ENCODE data around the gene AUTS2.

Gene AUTS2

DNA sequence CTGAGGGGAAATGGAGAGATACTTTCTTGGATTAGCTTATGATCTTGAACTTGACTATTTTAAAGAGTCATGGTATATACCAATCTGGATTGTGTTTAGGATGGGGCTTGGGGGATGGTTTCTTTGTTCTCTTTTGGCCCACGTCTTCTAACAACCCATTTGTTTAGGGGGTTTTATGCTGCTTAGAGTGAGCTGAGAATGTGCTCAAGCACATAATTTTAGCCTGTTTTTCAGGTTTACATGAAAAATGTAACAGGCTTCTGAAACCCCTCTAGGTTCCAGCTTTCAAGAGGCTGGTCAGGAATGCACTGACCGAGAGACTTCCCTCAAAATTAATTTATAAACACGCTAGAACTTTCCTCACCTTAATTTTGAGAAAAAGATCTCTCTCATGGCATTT, 94.3 kb downstream of the AUTS2 start:
- DNase-seq: no peak

DNA sequence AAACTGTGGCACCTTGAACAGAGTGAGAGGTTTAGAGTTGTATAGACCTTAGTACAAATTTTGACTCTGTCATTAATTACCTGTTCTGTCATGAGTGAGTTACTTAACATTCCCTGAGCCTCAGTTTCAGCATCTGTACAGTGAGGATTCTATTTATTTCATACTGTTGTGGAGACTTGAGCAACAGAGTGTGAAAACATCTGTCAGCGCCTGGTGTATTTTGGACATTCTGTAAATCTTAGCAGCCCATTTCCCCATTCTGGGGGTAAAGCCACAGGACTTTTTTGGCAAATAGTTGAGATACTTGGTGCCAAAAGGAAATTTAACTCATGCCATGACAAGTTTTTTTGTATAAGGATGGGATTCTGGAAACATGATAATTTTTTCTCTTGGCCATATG, 94.8 kb downstream of the AUTS2 start:
- no peak for DNase-seq

DNA sequence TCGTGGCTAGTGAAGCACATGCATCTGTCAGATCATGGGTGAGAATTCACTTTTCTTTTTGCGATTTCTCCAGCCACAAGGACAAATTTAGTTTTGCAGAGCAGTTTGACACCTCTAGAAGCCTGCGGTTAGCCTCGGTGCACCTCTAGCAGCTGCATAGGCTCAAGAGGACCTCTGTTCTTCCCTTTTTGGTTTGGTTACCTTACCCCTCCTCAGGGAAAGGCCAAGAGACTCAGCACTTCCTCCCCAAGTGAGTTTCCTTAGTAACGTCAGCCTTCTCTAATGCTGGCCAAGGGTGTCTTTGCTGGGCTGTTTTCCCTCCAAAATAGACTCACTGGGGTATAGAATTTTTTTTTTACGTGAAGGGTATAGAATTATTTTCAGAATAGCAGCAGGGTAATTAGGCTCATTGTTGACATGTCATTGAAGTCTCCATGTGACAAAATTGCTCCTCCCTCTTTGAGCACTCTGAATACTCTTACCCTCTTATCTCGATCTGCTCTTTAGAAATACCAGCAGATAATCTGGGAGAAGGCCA, 97.8 kb downstream of the AUTS2 start:
- no peak for DNase-seq

DNA sequence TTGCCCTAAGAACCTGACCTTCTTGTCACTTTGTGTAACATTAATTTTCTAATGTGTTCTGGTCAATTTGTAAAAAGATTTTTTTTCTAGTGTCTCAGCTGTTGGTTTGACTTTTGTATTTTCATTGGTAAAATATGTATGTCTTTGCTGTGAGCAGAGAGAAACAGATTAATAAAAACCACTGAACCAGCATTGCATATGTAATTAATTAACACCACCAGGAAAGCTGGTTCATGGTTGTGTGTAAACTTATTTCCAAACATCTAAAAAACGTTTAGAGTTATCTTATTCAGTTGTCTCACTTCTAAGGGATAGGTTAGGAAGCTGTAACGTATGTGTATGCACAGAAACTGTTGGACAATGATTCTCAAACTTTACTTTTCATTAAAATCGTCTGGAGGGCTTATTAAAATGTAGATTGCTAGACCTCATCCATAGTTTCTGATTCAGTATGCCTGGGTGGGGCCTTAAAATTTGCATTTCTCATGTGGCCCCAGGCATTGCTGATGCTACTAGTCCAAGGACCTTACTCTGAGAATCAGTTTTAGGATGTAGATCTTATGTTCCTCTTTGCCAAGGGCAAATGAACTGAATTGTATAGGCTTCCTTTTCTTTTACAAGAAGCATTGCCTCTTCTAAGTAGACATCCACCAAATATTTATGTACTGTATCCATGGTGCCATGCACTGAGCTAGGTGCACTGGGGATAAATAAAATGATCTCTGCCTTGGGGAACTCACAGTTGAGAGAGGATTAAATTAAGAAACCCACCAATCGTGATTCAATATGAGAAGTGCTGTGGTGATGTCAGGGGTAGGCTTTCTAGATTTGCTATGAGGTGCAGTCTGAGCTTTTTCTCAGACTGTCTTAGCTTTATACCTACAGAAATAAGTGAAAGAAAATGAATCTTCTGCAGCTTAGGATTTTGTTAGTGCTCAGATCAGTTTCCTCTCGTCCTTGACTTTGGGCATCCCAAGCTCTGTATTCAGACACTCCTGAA, 98.7 kb downstream of the AUTS2 start:
- no peak for DNase-seq

DNA sequence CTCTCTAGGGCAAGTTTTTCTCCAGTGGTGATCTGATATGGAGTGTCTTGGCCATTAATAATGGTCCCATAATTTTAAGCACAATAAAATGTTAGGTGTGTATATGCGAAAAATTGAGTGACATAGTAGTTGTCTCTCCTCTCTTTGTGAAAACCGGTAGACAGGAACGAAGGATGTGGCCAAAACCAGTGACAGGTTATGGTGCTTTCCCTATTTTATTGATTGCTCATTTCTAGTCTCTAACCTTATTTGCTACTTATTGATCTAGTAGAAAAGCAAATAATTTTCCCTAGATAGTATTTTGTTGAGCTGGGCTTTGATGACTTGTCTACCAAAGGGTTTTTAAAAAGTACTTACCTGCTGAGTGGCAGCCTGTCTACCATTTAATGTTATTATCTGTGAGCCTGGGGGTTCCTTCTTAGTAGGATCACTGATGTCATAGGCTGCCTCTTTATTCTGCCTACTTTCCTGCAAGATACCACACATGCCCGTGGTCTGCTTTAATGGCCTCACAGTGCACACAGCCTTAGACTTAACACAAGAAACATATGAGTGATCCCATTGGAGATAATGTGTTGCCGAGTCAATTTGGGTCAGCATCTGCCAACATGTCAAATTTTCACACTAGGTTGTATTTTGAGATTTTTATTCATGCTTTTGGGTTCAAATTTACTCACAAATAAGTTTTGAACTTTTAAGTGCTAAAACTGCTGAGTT, 100.0 kb downstream of the AUTS2 start:
- no peak for DNase-seq

DNA sequence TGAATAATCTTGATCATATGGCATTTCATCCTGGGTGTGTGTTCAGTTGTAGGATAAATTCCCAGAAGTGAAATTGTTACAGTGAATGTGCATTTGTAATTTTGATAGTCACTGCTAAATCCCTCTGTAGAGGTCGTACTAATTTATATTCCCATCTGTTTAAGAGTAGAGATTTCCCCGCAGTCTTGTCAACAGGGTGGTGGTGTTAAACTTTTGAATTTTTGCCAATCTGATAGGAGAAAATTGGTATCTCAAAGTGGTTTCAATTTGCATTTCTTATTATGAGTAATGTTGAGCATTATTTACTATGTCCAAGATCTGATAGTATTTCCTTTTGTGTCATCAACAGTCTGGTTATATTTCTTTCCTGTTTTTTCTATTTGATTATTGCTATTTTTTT, 101.7 kb downstream of the AUTS2 start:
- no peak for DNase-seq

DNA sequence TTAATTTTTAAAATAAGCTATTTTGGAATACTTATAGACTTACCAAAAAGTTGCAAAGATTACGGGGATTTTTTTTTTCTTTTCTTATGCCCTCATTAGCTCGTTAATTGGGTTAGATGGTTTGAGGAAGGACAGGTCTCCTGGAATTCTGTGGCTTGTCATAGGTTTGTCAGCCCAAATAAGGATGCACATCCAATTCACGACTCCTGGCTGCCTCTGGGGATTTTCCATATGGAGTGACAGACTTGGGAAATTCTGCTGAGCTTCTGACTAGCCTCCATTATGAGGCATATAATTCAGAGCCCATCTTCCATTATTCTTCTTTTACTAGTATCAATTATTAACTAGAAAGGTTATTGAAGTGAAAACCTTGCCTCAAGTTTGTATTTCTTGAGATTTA, 102.1 kb downstream of the AUTS2 start:
- no peak for DNase-seq

DNA sequence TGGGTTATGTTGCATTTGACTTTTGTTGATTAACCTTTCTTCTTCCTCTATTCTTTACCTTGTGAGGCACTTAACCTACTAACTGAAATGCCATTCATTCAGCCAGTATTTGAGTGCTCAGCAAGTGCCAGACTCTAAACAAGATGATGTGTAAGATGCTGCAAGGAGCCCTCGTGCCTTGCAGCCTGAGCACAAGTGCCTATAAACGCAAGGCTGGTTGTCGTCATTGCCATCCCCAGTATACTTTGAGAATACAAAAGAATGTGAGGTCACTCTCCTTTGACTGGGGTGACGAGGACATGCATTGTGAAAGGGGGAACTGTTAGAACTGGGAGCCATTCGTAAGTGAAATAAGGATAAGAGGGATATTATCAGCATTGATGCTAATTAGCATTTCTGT, 103.0 kb downstream of the AUTS2 start:
- no peak for DNase-seq

DNA sequence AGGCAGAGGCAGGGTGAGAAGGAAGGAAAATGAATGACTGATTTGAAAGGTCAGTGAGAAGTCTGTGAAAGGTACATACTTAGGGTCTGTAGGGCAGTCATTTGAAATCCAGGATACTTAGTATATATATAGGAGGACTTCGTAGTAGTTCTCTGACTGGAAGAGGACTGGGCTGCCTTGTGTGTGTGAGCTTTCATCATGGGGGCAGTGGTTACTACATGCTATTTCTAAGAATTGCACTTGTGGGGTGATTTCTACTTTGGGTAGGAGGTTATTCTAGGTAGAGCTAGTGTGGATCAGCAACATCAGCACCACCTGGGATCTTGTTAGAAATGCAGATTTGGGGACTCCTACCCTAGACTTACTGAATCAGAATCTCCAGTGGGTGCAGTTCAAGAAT, 104.1 kb downstream of the AUTS2 start:
- no peak for DNase-seq

DNA sequence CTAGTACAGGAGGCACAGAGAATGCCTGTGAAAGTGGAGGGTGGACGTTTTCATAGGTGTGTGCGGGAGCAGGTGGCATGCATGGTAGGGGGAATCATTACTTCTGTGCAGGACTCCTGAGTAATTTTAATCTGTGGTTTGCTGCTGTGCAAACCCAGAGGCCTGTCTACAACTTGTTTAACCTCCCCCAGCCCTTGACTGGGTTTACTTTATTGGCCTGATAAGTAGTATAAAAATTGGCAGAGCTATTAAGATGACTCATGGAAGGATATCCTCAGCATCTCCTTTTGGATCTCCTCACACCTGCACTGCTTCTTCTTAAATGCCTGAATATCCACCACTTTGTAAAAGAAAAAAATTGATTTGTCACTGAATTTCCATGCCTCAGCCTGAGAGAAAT, 104.8 kb downstream of the AUTS2 start:
- no peak for DNase-seq

DNA sequence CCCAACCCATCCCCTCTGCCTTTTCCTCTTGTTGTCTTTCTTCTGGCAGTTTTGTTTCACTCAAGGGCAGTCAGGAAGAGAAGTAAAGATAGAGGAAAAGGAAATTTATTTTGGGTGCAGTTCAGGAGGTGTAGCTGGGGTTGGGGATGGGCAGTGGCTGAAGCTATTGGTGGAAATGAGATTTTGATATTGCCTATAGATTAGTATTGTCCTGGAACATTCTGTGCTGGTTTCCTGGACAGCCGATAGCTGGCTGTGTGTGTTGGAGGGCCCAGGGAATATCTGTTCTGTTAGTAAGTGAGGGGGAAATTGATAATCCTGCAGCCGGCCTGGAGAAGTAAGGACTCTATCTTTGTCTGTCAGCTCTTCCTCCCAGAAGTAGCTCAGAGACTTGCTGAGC, 107.8 kb downstream of the AUTS2 start:
- no peak for DNase-seq

DNA sequence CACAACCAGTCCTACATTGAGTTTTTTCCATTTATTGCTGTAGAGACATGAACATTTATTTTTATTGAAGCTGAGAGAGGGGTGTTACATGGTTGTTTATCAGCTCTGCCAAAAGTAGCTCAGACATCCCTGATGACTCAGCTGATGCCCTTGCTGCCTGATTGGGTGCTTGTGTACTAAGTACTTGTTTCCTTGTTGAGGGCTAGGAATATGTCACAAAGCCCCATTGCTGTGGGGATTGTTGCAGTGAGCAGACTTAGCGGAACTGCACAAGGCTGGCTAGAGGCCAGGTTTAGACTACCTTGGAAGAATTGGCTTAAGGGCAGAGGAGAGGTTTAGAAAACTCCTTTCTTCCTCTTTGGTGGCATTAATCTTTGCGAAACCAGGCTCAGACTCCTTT, 110.6 kb downstream of the AUTS2 start:
- DNase-seq: no peak

DNA sequence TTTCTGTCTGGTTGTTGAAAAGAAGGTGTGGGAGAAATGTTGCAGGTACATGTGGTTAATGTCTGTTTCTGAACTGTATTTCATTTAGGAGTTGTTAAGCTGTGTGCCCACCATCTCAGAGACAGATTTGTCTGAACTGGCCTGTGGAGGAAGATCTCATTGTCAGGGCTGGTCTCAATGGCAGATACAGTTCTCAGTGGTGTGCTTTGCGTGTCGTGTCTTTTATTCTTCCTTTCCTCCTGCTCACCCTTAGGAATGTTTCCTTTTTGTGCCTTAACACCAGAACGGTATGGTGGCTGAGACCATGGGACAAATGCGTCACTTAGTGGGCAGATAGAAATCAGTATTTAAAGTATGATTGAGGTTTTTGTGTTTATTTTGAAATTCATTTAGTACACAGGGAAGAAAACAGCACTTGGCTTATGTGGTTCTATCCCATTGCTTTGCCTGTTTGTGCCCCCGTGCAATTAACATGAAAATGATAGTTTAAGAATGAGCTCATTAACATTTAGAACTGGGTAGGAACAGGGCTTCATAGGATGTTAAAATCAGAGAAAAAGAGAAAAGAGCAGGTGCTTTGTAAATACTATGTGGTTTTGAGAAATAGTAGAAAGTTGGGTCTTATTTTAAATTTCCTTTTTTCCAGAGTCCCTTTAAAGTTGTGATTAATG, 112.6 kb downstream of the AUTS2 start:
- DNase-seq: no peak

DNA sequence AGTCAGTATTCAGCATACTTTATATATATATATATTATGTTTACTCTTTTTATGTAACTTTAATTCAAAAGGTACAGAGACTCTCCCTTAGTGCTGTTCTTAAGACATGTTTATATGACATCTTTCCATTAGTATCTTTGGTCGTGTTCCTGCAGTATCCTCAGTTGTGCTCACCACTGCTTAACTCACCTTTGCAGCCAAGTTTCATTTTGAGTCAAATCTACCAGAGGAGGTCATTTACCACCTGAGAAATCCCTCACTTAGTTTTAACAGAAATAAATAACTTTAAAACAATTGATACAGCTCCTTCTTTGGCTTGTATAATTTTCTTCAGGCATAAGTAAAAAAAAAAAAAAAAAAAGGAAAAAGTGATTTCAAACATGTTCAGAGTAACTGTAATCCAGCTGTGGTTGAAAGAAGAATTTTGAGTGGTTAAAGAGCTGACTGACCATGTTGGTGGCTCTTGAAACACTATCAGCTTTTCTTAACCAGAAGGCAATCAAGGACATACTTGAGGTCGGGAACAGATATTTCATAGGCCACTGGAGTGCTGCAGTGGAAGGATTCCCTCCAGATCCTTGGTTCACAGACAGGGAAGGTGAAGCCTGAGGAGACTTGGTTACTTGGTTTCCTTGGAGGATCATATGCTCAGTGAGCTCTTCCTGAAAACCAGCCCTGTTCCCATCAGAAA, 116.8 kb downstream of the AUTS2 start:
- no peak for DNase-seq

DNA sequence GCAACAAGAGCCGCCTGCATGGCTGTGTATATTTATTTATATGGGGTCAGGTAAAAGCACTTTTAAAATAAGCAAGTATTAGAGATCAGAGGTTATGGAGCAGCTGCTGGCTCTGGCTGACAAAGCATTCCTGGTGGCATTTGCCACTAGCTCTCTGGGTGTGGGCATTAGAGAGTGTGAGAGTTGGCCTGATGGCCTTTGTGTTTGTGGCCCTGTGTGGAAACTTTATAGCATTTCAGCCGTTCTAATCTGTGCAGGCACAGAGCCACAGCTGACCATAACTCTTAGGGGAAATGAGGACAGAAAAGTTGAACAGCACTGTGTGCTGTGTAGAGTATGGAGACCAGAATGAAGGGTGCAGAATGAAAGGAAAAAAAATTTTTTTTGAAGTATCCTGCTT, 118.9 kb downstream of the AUTS2 start:
- no peak for DNase-seq

DNA sequence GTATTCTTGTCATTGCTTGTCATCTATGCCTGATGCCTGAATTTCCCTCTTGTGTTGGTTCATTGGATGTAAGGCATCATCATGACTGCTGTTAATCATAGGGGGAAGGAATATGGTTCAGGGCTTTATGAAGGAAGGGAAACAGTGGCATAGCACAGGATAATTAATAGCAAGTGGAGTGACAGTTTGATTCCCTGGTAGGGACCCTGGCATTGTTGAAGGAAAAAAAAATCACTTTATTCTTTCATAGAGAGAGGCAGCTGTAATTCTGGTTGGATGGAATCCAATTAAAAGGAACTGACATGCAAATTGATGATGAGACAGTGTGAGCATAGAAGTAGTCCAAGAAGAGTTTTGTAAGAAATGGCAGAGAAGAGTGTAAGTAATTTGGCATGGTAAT, 121.4 kb downstream of the AUTS2 start:
- DNase-seq: no peak

DNA sequence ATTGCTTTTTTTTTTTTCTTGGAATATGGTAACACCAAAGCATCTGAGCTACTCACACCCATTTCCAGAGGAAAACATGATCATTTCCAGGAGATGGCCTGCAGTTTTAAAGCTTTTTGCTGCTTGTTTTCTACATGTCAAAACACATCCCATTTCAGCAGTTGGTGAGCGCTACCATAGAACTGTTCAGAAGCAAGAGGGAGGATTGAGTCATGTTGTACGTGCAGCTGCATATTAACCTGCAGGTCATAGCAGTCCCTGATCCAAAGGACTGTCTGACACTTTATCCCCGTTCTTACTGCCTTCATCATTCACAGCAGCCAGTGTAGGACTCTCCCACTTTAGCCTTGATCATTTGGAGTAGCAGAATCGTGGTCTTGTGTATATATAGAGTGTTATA, 124.6 kb downstream of the AUTS2 start:
- no peak for DNase-seq

DNA sequence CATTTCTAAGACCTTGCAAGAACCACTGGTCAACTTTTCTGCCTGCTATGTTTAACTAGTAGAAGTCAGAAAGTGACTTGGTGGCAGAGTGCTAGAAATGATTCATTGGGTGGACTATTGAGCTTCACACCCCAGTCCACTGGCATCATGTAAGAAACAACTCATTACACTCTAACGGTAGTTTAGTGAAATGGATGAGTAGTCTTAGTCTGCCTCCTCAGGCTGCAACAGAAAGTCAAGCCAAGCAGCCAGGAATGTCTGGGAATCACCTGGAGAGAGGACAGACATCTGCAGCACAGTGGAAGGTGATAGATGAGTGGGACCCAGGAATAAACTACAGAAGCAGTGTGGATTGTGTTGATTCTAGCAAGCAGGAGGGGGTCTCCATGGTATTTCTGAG, 125.4 kb downstream of the AUTS2 start:
- no peak for DNase-seq

DNA sequence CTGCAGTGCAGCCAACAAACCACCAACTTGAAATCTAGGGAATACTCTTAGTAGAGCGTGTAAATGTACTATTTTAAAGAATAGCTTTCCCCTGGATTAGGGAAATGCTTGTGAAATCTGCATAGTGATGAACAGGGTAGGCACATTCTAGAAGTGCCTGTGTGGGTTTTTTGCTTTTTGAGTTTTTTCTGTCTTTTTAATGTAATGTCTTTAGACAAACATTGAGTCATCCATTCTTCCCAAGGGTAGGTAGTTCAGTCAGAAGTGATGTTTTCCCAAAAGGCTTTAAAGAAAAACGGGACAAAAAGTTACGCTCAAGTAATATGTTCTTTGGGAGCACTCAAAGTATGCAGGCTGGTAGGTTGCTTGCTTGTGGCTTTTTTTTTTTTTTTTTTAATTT, 130.0 kb downstream of the AUTS2 start:
- DNase-seq: no peak

DNA sequence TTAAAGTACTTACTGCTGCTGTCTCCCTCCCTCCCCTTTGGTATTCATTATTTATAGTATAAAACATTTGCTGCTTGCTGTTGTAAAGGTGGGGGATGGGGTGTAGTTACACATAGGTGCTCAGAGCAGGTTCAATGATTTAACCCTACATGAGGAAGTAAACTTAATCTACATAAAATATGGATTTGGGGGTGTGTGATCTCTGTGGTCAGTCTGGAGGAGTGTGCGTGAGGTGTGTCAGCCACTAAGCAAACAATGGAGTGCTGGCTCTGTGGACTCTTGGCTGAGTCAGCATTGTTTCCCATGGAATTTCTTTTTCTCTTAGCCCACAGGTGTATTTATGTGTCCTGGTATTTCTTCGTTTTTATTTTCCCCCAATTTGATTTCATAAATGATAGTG, 133.9 kb downstream of the AUTS2 start:
- DNase-seq: no peak

DNA sequence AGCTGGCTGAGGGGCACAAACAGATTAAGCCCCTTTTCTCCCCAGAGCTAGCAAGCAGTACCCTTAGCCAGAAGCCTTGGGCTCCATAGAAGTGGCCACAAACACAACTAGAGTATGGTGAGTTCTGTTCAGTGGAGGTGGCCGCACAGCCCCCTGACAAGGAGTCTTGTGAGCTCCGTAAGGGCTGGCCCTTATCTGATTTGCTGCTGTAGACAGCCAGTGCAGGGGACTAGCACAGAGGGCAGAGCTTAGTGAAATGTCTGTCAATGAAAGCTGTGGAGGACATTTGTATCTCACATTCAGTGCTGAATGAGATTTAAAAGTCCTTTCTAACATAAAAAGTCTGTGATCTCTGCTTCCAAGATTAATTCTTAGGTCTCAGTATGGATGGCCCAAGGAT, 137.3 kb downstream of the AUTS2 start:
- DNase-seq: no peak

DNA sequence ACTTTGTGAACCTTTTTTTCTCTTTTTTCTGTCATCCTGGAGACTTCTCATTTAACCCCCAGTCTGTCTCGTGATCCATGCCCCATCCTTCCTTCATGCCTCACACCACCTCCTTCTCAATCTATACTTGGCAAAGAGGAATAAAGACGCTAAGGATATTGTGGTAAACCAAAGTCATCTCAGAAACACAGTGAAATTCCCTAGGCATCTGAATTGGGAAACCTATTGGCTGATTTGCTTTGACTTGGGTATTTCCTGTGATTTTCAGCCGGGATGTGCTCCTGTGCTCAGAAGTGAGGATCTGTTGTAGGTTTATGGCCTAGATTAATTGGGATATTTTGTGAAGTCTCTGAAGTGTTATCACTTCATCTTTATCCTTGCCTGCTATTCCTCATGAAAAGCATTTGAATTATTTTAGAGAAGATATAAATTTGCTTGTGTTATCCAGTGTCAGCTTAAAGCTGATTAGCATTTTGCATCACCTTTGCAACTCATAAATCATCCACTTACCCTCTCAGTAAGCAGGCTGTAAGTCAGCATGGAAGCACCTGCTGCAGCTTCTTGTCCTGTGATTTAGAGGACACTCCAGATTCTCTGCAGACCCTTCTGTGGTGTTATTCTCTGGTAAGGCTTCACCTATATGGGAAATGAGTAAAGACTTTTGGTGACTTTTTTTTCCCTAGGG, 138.0 kb downstream of the AUTS2 start:
- DNase-seq: no peak

Measured in GF-D8 (cell line).